PC-9 (cell line): ENCODE measurements around the gene RPS6KA3.

Source experiments
- EZH2 ChIP-seq: fragments of 200-600 bp; sonication (generic); IDR thresholded peaks from 2 replicates; pipeline ENCODE4 v1.8.0; 2017; ENCODE audit warnings: antibody characterized with exemption, low read depth
- TF ChIP-seq, protein P1 (sequence below): fragments of 200-600 bp; sonication (generic); conservative IDR thresholded peaks from 2 replicates; pipeline ENCODE4 v1.6.1; 2017; ENCODE audit warnings: mixed run types, antibody characterized with exemption, mild to moderate bottlenecking, moderate library complexity

DNA sequence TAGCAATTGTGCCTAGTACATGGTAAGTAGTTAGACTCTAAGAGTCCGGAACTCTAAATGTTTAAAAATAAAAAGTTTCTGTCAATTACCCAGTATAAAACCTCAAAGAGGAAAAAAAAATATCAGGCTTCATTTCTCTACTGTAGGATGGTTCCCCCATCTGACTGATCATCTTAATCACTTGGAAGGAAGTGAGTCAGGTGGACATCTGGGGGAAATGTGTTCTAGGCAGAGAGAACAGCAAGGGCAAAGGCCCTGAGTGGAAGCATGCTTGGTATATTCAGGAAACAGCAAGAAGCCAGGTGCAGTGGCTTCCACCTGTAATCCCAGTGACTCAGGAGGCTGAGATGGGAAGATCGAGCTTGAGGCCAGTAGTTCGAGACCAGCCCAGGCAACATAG, 122.2 kb downstream of the RPS6KA3 start:
- TF ChIP-seq, protein P1, sequence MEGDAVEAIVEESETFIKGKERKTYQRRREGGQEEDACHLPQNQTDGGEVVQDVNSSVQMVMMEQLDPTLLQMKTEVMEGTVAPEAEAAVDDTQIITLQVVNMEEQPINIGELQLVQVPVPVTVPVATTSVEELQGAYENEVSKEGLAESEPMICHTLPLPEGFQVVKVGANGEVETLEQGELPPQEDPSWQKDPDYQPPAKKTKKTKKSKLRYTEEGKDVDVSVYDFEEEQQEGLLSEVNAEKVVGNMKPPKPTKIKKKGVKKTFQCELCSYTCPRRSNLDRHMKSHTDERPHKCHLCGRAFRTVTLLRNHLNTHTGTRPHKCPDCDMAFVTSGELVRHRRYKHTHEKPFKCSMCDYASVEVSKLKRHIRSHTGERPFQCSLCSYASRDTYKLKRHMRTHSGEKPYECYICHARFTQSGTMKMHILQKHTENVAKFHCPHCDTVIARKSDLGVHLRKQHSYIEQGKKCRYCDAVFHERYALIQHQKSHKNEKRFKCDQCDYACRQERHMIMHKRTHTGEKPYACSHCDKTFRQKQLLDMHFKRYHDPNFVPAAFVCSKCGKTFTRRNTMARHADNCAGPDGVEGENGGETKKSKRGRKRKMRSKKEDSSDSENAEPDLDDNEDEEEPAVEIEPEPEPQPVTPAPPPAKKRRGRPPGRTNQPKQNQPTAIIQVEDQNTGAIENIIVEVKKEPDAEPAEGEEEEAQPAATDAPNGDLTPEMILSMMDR, result no peak
- no peak for TF ChIP-seq EZH2
